Right atrium auricular region (tissue), 2 donors: Measurements from ENCODE around the gene GMIP. TPM values are rescaled to one million over a fixed set of nuclear protein-coding genes. Genes with fewer than 3 reads are reported as not detected.

Experiments used
- DNase-seq: peaks from one replicate; pipeline ENCODE4 v3.0.0-alpha.2; 2019; ENCODE audit warnings: low spot score
- H3K27ac ChIP-seq, 2 donors: fragments of 200-600 bp; sonication (generic); 1 replicate in 1 of 2; 2 replicates in 1 of 2; pipeline ENCODE4 v1.5.1; 2016 to 2019
- H3K27me3 ChIP-seq, 2 donors: fragments of 200-600 bp; sonication (generic); one replicate each; pipeline versions ENCODE4 v1.5.1 to v1.6.0; 2017 to 2019
- H3K36me3 ChIP-seq: fragments of 200-600 bp; sonication (generic); one replicate; pipeline ENCODE4 v1.5.1; 2016
- H3K4me1 ChIP-seq, 2 donors: fragments of 200-600 bp; sonication (generic); one replicate each; pipeline versions ENCODE4 v1.5.1 to v1.6.0; 2017 to 2019
- H3K4me3 ChIP-seq, 2 donors: fragments of 200-600 bp; sonication (generic); 1 replicate in 1 of 2; 2 replicates in 1 of 2; pipeline ENCODE4 v1.5.1; 2017 to 2019; ENCODE audit warnings: mild to moderate bottlenecking in 1 of 2, moderate library complexity in 1 of 2
- H3K9me3 ChIP-seq, 2 donors: fragments of 200-600 bp; sonication (generic); one replicate each; pipeline ENCODE4 v1.5.1; 2019
- total RNA-seq, 2 donors: library from RNA; depleted of rRNA; stranded (reverse); fragments of >200 nt; gene quantifications; one replicate each; pipeline ENCODE4 v1.1.0, GENCODE V29; 2016
- TF ChIP-seq, protein P1 (sequence below), 2 donors: fragments of 200-600 bp; sonication (generic); IDR thresholded peaks; one replicate each; pipeline ENCODE4 v1.5.1; 2019; ENCODE audit warnings: antibody characterized with exemption in 2 of 2

Gene GMIP
- total RNA-seq, 2 donors from 2014 or later: 2.3 to 4.9 TPM

DNA sequence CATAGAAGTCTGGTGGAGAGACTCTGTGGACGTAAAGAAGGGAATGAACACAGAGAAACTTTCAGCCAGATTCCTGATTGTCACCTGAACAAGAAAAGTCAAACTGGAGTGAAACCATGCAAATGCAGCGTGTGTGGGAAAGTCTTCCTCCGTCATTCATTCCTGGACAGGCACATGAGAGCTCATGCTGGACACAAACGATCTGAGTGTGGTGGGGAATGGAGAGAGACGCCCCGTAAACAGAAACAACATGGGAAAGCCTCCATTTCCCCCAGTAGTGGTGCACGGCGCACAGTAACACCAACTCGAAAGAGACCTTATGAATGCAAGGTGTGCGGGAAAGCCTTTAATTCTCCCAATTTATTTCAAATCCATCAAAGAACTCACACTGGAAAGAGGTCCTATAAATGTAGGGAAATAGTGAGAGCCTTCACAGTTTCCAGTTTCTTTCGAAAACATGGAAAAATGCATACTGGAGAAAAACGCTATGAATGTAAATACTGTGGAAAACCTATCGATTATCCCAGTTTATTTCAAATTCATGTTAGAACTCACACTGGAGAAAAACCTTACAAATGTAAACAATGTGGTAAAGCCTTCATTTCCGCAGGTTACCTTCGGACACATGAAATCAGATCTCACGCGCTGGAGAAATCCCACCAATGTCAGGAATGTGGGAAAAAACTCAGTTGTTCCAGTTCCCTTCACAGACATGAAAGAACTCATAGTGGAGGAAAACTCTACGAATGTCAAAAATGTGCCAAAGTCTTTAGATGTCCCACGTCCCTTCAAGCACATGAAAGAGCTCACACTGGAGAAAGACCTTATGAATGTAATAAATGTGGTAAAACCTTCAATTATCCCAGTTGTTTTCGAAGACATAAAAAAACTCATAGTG, 36.0 kb upstream of the GMIP start:
- Histone ChIP-seq H3K36me3 (peaks cover 18% of the 10 kb centered on the region), H3K4me1 (no peaks in the 10 kb centered on the region), H3K4me3 (no peak overlapping the region), H3K27ac (no peak overlapping the region), H3K27me3 (no peaks in the 10 kb centered on the region), H3K9me3 (peaks cover 0 to 13% of the 10 kb centered on the region in 2 donors)
- no peak for DNase-seq
- TF ChIP-seq, protein P1, sequence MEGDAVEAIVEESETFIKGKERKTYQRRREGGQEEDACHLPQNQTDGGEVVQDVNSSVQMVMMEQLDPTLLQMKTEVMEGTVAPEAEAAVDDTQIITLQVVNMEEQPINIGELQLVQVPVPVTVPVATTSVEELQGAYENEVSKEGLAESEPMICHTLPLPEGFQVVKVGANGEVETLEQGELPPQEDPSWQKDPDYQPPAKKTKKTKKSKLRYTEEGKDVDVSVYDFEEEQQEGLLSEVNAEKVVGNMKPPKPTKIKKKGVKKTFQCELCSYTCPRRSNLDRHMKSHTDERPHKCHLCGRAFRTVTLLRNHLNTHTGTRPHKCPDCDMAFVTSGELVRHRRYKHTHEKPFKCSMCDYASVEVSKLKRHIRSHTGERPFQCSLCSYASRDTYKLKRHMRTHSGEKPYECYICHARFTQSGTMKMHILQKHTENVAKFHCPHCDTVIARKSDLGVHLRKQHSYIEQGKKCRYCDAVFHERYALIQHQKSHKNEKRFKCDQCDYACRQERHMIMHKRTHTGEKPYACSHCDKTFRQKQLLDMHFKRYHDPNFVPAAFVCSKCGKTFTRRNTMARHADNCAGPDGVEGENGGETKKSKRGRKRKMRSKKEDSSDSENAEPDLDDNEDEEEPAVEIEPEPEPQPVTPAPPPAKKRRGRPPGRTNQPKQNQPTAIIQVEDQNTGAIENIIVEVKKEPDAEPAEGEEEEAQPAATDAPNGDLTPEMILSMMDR (IDR thresholded peaks at IDR 0.05): no peak

DNA sequence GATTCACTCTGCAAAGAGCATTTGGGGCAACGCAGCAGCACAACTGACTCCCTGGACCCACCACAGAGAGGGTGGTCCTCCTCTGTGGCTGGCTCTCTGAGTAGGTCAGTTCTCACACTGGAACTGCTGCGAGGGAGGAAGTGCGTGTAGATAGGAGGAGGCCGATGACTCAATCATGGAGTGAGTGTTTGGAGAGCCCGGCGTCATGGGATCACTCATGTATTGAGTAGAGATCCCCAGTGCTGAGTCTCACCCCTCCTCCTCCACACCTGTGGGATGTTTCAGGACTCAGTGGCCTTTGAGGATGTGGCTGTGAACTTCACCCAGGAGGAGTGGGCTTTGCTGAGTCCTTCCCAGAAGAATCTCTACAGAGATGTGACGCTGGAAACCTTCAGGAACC, 34.1 kb upstream of the GMIP start:
- no peak for DNase-seq
- Histone ChIP-seq H3K27me3 (no peaks in the 10 kb centered on the region), H3K27ac (no peak overlapping the region), H3K36me3 (peaks cover 18% of the 10 kb centered on the region), H3K4me3 (no peak overlapping the region), H3K4me1 (no peaks in the 10 kb centered on the region), H3K9me3 (peaks cover 0 to 13% of the 10 kb centered on the region in 2 donors)
- TF ChIP-seq, protein P1 (IDR thresholded peaks at IDR 0.05): no peak

DNA sequence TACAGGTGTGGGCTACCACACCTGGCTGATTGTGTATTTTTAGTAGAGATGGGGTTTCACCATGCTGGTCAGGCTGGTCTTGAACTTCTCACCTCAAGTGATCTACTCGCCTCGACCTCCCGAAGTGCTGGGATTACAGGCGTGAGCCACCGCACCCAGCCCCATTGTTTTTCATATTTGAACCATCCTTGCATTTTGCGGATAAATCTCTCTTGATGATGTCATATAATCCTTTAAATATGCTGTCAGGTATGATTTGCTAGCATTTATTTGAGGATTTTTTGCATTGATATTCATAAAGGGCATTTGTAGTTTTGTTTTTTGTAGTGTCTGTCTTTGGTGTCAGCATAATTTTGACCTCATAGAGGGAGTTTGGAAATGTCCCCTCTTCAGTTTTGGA, 30.9 kb upstream of the GMIP start:
- peaks cover 0 to 8% of the 10 kb centered on the region in 2 donors for H3K9me3 ChIP-seq
- TF ChIP-seq, protein P1 (IDR thresholded peaks at IDR 0.05): no peak
- DNase-seq: no peak
- H3K4me3 ChIP-seq: no peak overlapping the region
- H3K36me3 ChIP-seq: peaks cover 8% of the 10 kb centered on the region
- peaks cover 0 to 8% of the 10 kb centered on the region in 2 donors for H3K4me1 ChIP-seq
- H3K27me3 ChIP-seq: no peaks in the 10 kb centered on the region
- no peak overlapping the region for H3K27ac ChIP-seq

DNA sequence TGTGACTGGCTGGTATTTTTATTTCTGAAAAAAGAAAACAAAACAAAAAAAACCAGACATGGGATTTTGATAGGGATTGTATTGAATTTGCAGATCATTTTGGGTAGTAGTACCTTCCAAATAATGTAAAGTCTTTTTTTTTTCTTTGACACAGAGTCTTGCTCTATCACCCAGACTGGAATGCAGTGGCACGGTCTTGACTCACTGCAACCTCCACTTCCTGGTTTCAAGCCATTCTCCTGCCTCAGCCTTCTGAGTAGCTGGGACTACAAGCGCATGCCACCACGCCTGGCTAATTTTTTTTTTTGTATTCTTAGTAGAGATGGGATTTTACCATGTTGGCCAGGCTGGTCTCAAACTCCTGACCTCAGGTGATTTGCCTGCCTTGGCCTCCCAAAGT, 29.4 kb upstream of the GMIP start:
- no peak for DNase-seq
- Histone ChIP-seq H3K27ac (no peak overlapping the region), H3K27me3 (no peaks in the 10 kb centered on the region), H3K4me1 (peaks cover 0 to 17% of the 10 kb centered on the region in 2 donors), H3K36me3 (no peaks in the 10 kb centered on the region), H3K9me3 (no peaks in the 10 kb centered on the region), H3K4me3 (no peak overlapping the region)
- TF ChIP-seq, protein P1 (IDR thresholded peaks at IDR 0.05): no peak

DNA sequence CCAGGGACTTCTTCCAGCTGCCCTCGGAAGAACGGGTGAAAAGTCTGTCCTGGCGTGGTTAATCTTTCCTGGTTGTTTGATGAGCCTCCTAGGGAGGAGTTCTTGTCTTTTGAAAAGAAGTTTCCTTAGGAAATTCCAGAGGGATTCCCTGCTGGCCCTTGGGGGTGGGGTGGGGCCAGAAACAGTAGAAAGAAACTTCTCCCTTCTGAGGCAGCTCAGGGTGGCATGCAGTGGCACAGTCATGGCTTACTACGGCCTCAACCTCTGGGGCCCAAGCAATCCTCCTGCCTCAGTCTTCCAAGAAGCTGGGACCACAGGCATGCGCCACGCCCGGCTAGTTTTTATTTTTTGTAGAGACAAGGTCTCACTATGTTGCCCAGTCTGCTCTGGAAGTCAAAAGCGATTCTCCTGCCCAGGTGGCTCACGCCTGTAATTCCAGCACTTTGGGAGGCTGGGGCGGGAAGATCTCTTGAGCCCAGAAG, 26.7 kb upstream of the GMIP start:
- H3K9me3 ChIP-seq: no peaks in the 10 kb centered on the region
- H3K27me3 ChIP-seq: no peaks in the 10 kb centered on the region
- no peaks in the 10 kb centered on the region for H3K36me3 ChIP-seq
- H3K4me3 ChIP-seq: no peak overlapping the region
- H3K27ac ChIP-seq: no peak overlapping the region
- peaks cover 0 to 17% of the 10 kb centered on the region in 2 donors for H3K4me1 ChIP-seq
- no peak for DNase-seq
- TF ChIP-seq, protein P1 (IDR thresholded peaks at IDR 0.05): no peak
